AG09309 (cell line): ENCODE results near the gene GAB2.

ENCODE experiments used
- DNase-seq: peaks from one replicate; pipeline ENCODE4 v3.0.0-alpha.2; 2010; ENCODE audit warnings: low read depth
- H3K4me3 ChIP-seq: 2 replicates; pipeline ENCODE4 v1.5.1; 2011; ENCODE audit warnings: mild to moderate bottlenecking, low read depth, low read length, moderate library complexity; ENCODE audit not compliant: control insufficient read depth
- CTCF ChIP-seq: IDR thresholded peaks from 2 replicates; pipeline ENCODE4 v1.5.1; 2011; ENCODE audit warnings: mild to moderate bottlenecking, low read depth, low read length, inconsistent platforms; ENCODE audit not compliant: insufficient read depth, control insufficient read depth; ENCODE audit errors: missing control alignments

GAB2 gene

DNA sequence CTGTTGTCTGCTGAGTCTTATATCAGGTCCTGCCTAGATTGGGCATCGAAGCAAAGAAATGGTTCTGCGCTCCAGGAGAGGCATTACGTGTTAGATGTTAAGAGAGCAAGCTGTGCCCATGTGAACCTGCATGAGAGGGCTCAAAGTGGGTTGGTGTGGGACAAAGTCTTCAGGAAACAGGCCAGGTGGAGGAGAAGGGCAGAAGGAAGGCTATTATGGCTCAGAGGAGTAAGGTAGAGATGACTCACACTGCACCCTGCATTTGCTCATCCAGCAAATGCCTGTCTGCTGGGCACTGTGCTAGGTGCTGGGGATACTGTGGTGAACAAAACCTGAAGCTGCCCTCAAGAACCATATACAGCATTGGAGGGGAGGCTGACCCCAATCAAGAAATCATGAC is 223.1 kb downstream of the GAB2 start:
- no peak for DNase-seq
- H3K4me3 ChIP-seq: no peak overlapping the region
- TF ChIP-seq CTCF: no peak

- no peak for TF ChIP-seq CTCF
These were observed 223.8 kb downstream of the GAB2 start for GRCh38 chr11:78193806-78194205.

DNA sequence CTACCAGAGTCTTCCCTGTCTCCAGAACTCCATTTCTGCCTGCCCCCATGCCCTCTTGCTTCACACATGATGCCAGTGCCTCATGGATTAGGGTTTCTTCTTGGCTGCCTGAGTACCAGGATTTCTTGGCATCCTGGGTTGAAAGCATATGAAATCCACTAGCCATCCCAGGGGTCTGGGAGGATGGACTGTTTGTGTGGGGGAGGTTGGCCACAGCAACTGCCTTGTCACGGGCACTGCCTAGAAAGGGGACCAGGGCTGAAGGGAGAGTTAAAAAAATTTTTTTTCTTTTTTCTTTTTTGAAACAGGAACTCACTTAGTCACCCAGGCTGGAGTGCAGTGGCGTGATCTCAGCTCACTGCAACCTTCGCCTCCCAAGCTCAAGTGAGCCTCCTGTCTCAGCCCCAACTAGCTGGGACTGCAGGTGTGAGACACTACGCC is 224.7 kb downstream of the GAB2 start:
- no peak for DNase-seq
- no peak for TF ChIP-seq CTCF
- H3K4me3 ChIP-seq: no peak overlapping the region

More at GRCh38 chr11:78193806-78194205, 223.8 kb downstream of the GAB2 start:
- DNase-seq: no peak
- no peak overlapping the region for H3K4me3 ChIP-seq

GRCh38 chr11:78192223-78192719 is 225.3 kb downstream of the GAB2 start:
- H3K4me3 ChIP-seq: no peak overlapping the region
- DNase-seq: no peak
- TF ChIP-seq CTCF: no peak

DNA sequence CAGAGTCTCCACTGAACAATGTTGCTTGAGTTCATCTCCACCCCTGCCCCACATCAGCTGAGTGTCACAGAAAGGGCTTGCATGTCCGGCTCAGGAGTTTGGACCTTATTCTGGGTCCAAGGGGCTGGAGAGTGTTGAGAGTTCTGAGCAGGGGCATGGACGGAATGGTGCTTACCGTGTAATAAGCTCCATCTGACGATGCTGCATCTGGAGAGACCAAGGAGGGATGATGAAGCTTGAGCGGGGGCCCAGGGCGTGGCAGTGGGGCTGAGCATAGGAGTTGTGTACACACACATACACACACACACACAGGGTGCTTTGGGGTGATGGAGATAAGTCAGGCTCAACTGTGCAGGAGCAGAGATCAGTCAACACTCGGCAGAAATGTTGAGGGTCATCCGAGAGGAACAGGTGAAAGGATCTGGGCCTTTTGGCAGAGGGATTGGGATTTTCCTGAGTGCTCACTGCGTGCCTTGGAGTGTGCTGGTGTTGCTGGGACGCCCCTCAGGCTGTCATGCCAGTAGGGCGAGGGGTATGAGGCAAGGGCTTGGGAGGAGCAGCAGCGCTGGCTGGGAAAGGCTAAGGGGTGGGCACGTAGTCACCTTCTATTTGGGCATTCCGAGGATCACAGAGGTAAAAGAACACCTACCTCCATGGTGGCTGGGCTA is 226.6 kb downstream of the GAB2 start:
- H3K4me3 ChIP-seq: no peak overlapping the region
- DNase-seq: no peak
- no peak for TF ChIP-seq CTCF

GRCh38 chr11:78190374-78190773 is 227.2 kb downstream of the GAB2 start:
- no peak overlapping the region for H3K4me3 ChIP-seq
- no peak for TF ChIP-seq CTCF
- no peak for DNase-seq
